Anterior cingulate cortex (tissue), 58 donors: ENCODE data around the gene DLX3.

Experiments
- DNase-seq, 58 donors: peaks; one replicate each; lab custom pipeline; 2025; lab: John Stamatoyannopoulos, UW

The DLX3 gene

DNA sequence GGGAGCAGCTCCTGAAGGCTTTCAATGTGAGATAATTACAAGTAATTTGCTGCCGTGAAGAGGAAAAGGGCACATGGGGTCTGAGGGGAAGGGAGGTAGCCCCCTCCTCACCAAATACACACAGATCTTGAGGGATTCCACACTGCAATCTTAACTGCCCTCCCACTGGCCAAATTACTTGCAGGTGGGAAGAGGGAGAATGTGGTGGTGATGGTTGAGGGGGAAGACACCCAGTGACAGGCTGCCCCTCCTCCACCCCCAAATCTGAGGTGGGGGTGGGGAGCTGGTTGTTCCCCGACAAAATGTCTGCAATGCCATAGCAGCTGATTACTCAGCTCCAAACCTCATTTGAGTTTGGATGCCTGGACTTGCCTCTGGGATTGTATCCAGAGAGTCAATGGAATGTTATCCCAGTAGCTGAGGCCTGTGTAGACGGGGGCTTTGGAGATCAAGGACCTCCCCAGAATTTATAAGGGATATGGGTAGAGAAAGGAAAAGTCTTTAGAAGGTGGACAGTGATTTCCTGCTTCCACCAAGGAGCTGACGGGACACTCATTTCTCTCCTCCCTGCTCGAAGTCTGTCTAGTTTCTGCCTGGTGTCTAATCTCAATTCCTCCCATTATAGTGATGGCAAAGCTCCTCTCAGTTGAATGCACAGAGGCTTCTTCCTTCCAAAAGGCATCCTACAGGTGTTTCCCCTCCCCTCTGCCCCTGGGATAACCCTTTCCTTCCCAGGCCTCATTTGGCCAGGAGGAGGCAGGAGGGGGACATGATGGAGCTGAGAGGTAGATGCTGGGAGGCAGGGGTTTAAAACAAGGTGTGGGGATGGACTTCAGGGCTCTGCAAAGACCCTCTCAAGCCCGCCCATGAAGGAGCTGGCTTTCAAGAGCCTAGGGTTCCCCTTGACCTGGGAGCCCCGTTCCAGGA, 17.3 kb downstream of the DLX3 start:
- no peak for DNase-seq

DNA sequence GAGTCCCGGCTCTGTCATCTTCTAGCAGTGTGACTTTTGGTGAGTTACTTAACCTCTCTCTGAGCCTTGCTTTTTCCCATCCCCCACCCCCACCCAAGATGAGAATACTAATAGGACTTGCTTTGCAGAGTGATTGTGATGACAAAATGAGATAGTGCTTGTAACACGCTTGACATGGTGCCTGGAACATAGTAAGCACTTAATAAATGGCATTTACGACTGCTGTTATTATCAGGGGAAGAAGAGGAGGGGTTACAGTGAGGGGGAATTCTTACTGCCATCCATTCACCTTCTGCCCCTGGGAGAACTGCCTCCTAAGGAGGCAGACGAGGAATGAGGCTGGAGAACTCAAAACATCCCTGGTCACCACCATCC, 18.2 kb downstream of the DLX3 start:
- DNase-seq: no peak

GRCh38 chr17:49976163-49976827, 18.7 kb downstream of the DLX3 start:
- DNase-seq: no peak

GRCh38 chr17:49975531-49975930, 19.5 kb downstream of the DLX3 start:
- no peak for DNase-seq

DNA sequence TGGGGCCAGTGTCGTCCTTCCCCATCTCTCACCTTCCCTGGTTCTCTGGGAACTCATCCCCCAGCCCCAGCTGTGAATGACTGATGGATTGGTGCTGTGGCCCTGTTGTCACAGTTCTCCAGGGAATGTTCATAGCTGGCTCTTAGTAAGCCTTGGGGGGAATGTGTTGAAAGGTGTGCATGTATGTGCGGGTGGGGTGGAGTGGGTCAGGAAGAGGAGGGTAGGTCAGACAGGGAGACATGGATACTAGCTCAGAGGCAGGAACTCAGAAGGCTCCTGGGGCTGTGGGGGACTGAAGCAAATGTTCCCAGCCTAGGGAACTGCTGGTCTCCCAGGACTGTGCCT, 21.8 kb downstream of the DLX3 start:
- no peak for DNase-seq

- DNase-seq: no peak
Observed at GRCh38 chr17:49972486-49973270, 22.3 kb downstream of the DLX3 start.

DNA sequence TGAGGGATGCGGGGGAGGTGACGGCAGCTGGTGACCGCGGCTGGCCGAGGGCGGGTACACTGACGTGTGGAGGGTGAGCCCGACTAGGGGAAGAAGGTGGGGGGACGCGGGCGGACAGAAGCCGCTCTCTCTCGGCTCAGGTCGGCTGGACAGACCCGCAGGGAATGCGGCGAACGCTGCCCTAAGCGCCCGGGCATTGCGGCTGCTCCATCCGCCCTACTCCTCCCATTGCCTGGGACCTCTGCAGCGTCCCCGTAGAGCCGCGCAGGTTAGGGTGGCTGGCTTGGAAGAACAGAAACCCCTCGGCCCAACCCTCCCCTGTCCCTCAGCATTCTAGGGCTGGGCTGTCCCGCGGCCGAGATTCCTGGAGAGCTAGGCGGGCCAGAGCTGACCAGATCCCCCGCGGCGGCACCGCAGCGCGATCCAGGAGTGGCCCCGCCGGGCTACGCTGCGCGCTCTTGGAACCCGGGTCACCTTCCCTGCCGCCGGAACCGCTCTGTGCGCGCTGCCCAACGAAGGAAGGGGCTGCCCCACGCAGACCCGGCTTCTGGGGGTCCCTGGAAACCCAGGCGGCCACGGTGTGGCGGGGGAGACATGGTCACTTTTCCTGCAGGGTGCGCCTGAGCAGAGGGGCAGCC, 23.1 kb downstream of the DLX3 start:
- no peak for DNase-seq

GRCh38 chr17:49971199-49971847, 23.7 kb downstream of the DLX3 start:
- DNase-seq: no peak

DNA sequence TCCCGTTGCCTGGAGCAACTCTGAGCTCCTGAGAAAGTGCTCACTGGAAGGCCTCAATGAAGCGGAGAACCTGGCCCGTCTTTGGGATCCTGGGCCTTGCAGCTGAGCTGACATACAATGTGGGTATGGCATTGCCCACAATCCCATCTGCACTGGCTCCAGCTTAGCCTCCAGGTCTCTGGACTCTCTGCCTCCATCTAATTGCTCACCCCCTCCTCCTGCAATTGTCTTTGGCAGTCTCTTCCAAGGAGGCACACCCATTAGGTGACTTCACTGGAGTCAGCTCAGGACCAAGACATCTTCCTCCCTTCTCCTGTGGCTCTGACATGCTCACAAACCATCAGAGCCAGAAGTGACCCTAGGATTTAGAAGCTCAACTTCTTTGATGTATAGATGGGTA, 24.5 kb downstream of the DLX3 start:
- no peak for DNase-seq

DNA sequence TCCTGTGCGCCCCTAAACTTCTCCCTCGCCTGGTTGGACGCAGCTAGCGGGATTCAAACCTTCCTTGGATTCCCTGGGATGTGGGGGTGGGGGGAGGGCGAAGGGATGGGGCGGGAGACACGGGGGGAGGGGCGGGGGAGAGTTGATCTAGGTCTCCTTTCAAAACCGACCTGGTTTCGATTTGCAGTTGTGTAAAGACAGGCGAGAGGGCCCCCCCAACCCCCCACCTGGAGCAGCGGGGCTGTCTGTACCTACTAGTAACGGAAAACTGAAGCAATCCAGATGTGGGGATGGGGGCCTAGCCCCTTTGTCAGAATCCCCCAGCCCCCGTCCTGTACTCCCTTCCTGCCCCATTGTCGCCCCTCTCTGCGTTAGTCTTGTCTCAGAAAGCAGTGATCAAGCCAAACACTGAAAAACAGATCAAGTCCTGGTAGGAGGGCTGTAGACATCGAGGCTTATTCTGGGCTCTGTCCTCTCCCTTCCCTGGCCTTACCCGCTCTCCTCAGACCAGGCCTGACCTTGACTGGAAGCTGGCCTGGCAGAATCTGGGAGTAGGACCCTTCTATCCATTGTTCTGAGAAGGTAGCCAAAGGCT, 25.1 kb downstream of the DLX3 start:
- no peak for DNase-seq

DNA sequence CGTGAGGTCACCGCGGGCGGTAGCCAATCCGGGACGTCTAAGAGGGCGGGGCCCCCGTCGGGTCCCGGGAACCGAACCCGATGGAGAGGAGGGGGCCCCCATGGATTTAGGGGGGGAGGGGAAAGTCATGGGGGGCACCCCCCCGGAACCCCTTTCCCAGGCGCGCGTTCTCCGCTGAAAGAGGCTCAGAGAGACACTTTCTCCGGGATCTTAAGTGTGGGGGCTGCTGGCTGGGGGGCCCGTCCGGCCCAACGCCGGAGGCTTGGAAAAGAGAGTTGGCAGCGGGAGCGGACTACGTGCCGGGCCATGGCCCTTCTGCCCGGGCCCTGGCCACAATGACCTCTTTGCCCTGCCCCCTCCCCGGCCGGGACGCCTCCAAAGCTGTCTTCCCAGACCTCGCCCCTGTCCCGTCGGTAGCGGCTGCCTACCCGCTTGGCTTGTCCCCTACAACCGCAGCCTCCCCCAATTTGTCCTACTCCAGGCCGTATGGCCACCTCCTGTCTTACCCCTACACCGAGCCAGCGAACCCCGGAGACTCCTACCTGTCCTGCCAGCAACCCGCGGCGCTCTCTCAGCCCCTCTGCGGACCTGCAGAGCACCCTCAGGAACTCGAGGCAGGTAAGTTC, 25.8 kb downstream of the DLX3 start, which contains the start of gene DLX4:
DLX4 (plus strand) TSS at position 57 of the 626 bp plus-strand sequence; CDS start at position 336, 279 bp downstream.
- no peak for DNase-seq

DNA sequence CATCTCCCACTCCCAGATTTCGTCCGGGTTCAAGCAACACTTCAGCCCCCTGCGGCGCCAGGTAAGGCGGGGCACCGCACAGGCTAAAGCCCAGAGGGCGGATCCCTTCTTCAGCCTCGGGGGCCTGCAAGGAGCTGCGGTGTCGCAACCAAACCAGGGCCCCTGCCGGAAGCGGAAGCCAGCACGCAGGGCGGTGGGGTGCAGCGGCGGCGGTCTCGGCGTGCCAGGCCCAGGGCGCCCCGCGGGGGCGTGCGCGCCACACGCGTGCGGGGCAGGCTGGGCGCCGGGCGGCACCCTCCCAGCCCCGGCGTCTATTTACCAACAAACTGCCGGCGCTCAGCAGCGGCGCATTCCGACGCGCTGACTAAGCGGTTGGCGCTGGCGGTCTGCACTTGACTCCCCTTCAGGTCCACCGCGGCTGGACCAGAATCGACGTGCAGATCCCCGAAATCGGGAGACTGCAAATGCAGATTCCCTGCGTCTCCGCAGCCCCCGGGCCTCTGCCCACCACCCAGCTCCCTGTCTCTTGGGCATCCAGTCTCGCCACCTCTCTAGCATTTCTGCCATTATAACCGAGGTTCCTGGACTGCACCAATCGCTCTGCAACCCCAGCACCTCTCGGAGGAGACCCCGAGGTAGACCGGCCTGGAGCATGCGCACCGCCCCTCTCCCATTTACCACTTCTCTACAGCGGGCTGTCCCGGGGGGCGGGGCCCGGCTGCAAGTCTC, 26.5 kb downstream of the DLX3 start:
- no peak for DNase-seq

DNA sequence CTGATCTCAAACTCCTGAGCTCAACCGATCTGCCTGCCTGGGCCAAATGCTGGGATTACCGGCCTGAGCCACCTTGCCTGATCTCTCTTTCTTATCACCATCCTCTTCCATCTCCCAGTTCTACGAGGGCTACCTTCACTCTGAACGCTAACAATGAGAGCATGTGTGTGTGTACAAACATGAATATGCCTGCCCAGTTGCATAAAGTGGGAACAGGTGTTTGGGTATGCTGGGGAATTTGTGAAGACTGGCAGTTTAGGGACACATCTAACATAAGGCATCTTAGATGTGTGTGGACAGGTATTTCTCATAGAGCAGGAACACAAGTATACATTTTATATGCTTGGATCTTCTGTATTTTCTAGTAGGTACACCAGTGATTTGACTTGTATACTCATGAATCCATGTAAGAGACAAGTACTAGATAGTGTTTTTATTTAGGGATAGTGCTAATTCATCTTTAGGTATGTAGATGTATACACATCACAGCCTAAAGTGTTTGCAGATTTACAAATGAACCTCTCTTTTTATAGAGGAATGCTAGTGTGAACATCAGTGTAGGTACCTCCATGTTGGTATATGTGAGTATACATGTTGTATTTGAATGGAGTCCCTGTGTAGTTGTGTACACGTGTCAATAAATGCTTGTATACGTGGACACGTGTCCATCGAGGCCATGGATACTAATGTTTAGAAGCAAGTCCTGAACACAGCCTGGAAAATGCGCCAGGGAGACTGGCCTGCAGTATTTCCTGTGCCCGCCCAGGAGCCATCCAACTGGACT, 27.2 kb downstream of the DLX3 start:
- DNase-seq: no peak

- DNase-seq: no peak
Observed at GRCh38 chr17:49967205-49967604, 27.8 kb downstream of the DLX3 start.

DNA sequence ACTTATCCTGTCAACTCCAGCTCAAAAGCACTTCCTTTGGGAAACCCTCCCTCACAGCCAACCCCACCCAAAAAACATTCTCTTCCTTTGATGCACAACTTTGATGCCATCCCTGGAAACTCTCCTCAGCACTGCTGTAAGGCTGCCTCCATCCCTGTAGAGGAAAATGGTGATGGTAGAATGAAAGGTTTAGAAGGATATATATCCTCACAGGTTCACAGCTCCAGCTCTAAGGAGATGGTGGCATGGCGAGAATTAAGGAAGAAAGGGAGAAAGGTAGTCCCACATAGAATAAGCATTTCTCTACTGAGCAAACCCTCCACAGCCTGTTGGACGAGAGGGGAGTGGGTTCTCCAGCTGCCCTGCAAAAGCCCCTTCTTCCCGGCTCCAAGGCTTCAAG, 28.3 kb downstream of the DLX3 start:
- no peak for DNase-seq

DNA sequence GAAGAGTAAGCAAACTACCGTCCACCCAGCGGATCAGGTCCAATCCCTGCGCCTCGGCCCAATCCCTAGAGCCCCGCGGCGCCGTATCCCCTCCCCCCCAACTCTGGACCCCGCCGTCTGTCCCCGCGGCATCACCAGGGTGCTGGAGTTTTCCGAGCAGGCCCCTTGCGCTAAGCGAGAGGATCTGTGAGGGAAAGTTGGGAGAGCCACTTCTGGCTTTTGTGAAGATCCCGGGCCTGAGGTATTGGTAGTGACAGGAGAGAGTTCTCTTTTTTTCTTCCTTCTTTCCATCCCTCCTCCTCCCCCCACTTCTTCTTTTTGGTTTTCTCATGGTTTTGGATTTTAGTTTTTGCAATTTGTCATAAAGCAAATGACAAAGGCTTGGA, 29.5 kb downstream of the DLX3 start:
- DNase-seq: no peak

- no peak for DNase-seq
Observed at GRCh38 chr17:49964769-49965523, 30.1 kb downstream of the DLX3 start.
